K562 (cell line): ENCODE data around the gene CD151. TPM values are rescaled to one million over a fixed set of nuclear protein-coding genes. Genes with fewer than 3 reads are reported as not detected.

Experiments used
- ATAC-seq: fragments of 200-7000 bp; cut with Tn5 transposase; 3 replicates; pipeline ENCODE4 v1.9.1; 2020; ENCODE audit warnings: moderate library complexity
- BruUV-seq: library from RNA; stranded (reverse); fragments of 400-500 nt; replicated peaks from 2 replicates; lab custom pipeline; 2021; lab: Mats Ljungman, UMichigan
- CTCF ChIA-PET: fragments of 300-600 bp; formaldehyde crosslinking; extraction: SDS; loops from one replicate; lab custom pipeline; 2021; ENCODE audit warnings: low intra/inter-chr PET ratio; lab: Yijun Ruan, JAX
- POLR2A ChIA-PET: fragments of 300-600, 350-650 bp; sonication (Branson Sonifier 250); formaldehyde crosslinking; extraction: SDS; loops from one replicate; lab custom pipeline; 2021; ENCODE audit warnings: antibody characterized with exemption, inconsistent platforms; lab: Yijun Ruan, JAX
- DNase-seq, 4 experiments: peaks; one replicate each; pipeline versions ENCODE4 v3.0.0 to v3.0.0-alpha.2; 2011 to 2018; ENCODE audit warnings: low spot score in 3 of 4, mixed read lengths in 3 of 4; ENCODE audit errors: extremely low read depth in 1 of 4
- FAIRE-seq: peaks from 2 replicates; lab custom pipeline; 2011; peaks lifted over from hg19 to GRCh38; lab: Jason Lieb, UNC
- H2AFZ ChIP-seq: 2 replicates; pipeline ENCODE4 v1.6.0; 2011; ENCODE audit warnings: low read depth, low read length, control low read depth, inconsistent platforms
- H3K27ac ChIP-seq: fragments of 200-600 bp; 3 replicates; pipeline ENCODE4 v1.8.0; 2011; ENCODE audit warnings: low read depth, mild to moderate bottlenecking, control low read depth, inconsistent platforms, low read length, moderate library complexity, mixed read lengths; ENCODE audit errors: extremely low read depth
- H3K27me3 ChIP-seq, 2 experiments: fragments of 300-600 bp in 1 of 2; 2 replicates in 1 of 2; 3 replicates in 1 of 2; pipeline versions ENCODE4 v1.6.0 to v1.8.0; 2011; ENCODE audit warnings: inconsistent platforms in 2 of 2, low read length in 2 of 2, mild to moderate bottlenecking in 1 of 2, mixed read lengths in 1 of 2, moderate library complexity in 1 of 2; ENCODE audit not compliant: control insufficient read depth in 2 of 2, insufficient read depth in 2 of 2
- H3K36me3 ChIP-seq: fragments of 300-600 bp; 3 replicates; pipeline ENCODE4 v1.8.0; 2011; ENCODE audit warnings: mild to moderate bottlenecking, low read length, inconsistent platforms; ENCODE audit not compliant: control insufficient read depth, insufficient read depth
- H3K4me1 ChIP-seq, 2 experiments: fragments of 200-600 bp in 1 of 2; replicated peaks in 1 of 2; 2 replicates in 1 of 2; 3 replicates in 1 of 2; pipeline versions ENCODE4 v1.5.1 to v1.8.0; 2011; ENCODE audit warnings: inconsistent platforms in 2 of 2, low read length in 2 of 2, mild to moderate bottlenecking in 1 of 2, mixed read lengths in 1 of 2, moderate library complexity in 1 of 2; ENCODE audit not compliant: control insufficient read depth in 2 of 2, insufficient read depth in 2 of 2
- H3K4me2 ChIP-seq: 2 replicates; pipeline ENCODE4 v1.6.1; 2011; ENCODE audit warnings: low read length, control low read depth, inconsistent platforms, mixed read lengths; ENCODE audit not compliant: insufficient read depth
- H3K4me3 ChIP-seq: fragments of 200-600 bp; sonication (generic), shearing (Covaris generic); 2 replicates; pipeline ENCODE4 v1.5.1; 2016; ENCODE audit warnings: control low read depth, inconsistent platforms
- H3K79me2 ChIP-seq: fragments of 200-600 bp; 3 replicates; pipeline ENCODE4 v1.8.0; 2011; ENCODE audit warnings: low read length, inconsistent platforms; ENCODE audit not compliant: control insufficient read depth, insufficient read depth
- H3K9ac ChIP-seq, 2 experiments: 2 replicates each; pipeline versions ENCODE4 v1.6.0 to v1.6.1; 2011; ENCODE audit warnings: low read depth in 2 of 2, low read length in 2 of 2, control low read depth in 1 of 2, inconsistent platforms in 1 of 2, mild to moderate bottlenecking in 1 of 2, mixed read lengths in 1 of 2; ENCODE audit not compliant: insufficient read depth in 1 of 2
- H3K9me1 ChIP-seq: one replicate; pipeline ENCODE4 v1.6.0; 2011; ENCODE audit warnings: inconsistent platforms, mild to moderate bottlenecking, low read length, moderate library complexity; ENCODE audit not compliant: control insufficient read depth, insufficient read depth
- H3K9me3 ChIP-seq: replicated peaks from 2 replicates; pipeline ENCODE4 v1.5.1; 2011; ENCODE audit warnings: low read depth, low read length, inconsistent platforms; ENCODE audit not compliant: control insufficient read depth, insufficient read depth
- H4K20me1 ChIP-seq: replicated peaks from 2 replicates; pipeline ENCODE4 v1.6.1; 2011; ENCODE audit warnings: low read length, inconsistent platforms, mixed read lengths; ENCODE audit not compliant: control insufficient read depth, insufficient read depth
- ARID2 ChIP-seq: fragments of 450-650 bp; IDR thresholded peaks from 2 replicates; pipeline ENCODE4 v1.6.1; 2017; ENCODE audit warnings: antibody characterized with exemption, mild to moderate bottlenecking
- ASH1L ChIP-seq: fragments of 450-650 bp; IDR thresholded peaks from 2 replicates; pipeline ENCODE4 v1.6.1; 2018; ENCODE audit warnings: borderline replicate concordance, mild to moderate bottlenecking, low read depth; ENCODE audit not compliant: partially characterized antibody
- ERF ChIP-seq: fragments of 450-650 bp; formaldehyde crosslinking; IDR thresholded peaks from 2 replicates; pipeline ENCODE4 v1.4.0; 2020; ENCODE audit warnings: mild to moderate bottlenecking, mixed read lengths
- KDM5B ChIP-seq: fragments of 200-600 bp; sonication (generic); IDR thresholded peaks from 2 replicates; pipeline ENCODE4 v1.6.1; 2012; ENCODE audit warnings: low read depth, mild to moderate bottlenecking, moderate library complexity, low read length, control low read depth, inconsistent platforms; ENCODE audit not compliant: insufficient replicate concordance
- NCOA2 ChIP-seq, 2 experiments: fragments of 450-650 bp; IDR thresholded peaks; 2 replicates each; pipeline ENCODE4 v1.6.1; 2018; ENCODE audit warnings: mild to moderate bottlenecking in 2 of 2, moderate library complexity in 1 of 2; ENCODE audit not compliant: partially characterized antibody in 2 of 2
- NELFE ChIP-seq: IDR thresholded peaks from 2 replicates; pipeline ENCODE4 v1.6.1; 2011; ENCODE audit warnings: mild to moderate bottlenecking; ENCODE audit not compliant: insufficient read depth, insufficient read length
- POLR2G ChIP-seq: fragments of 200-400 bp; formaldehyde crosslinking; IDR thresholded peaks from 2 replicates; pipeline ENCODE4 v1.6.1; 2017; ENCODE audit warnings: low read depth, mild to moderate bottlenecking, antibody characterized with exemption, low read length, moderate library complexity
- SLC30A9 ChIP-seq: fragments of 250-450 bp; sonication (Bioruptor Pico); IDR thresholded peaks from 2 replicates; pipeline ENCODE4 v1.8.0; 2022; ENCODE audit warnings: mild to moderate bottlenecking, moderate library complexity
- SOX6 ChIP-seq: fragments of 450-650 bp; IDR thresholded peaks from 2 replicates; pipeline ENCODE4 v1.6.1; 2014; ENCODE audit warnings: mild to moderate bottlenecking
- TAF15 ChIP-seq: fragments of 200-400 bp; formaldehyde crosslinking; IDR thresholded peaks from 2 replicates; pipeline ENCODE4 v1.6.1; 2017; ENCODE audit warnings: mild to moderate bottlenecking, low read depth, low read length, moderate library complexity
- TAF9B ChIP-seq: fragments of 450-650 bp; IDR thresholded peaks from 2 replicates; pipeline ENCODE4 v1.6.1; 2018; ENCODE audit warnings: mild to moderate bottlenecking; ENCODE audit not compliant: partially characterized antibody
- TCFL5 ChIP-seq: fragments of 250-450 bp; sonication (Bioruptor Pico); conservative IDR thresholded peaks from 2 replicates; pipeline ENCODE4 v1.6.1; 2021; ENCODE audit warnings: mild to moderate bottlenecking, moderate library complexity, matching md5 sums
- THRAP3 ChIP-seq: fragments of 450-650 bp; IDR thresholded peaks from 2 replicates; pipeline ENCODE4 v1.6.1; 2016; ENCODE audit warnings: mild to moderate bottlenecking, inconsistent platforms, borderline replicate concordance
- ZNF707 ChIP-seq: fragments of 250-450 bp; sonication (Bioruptor Pico); conservative IDR thresholded peaks from 2 replicates; pipeline ENCODE4 v1.8.0; 2022; ENCODE audit warnings: inconsistent platforms, mild to moderate bottlenecking, moderate library complexity
- WGBS: fragments of 100-300 bp; shearing (Covaris generic); methylation state at CpG from one replicate; pipeline ENCODE4 v1.1.6; 2016; ENCODE audit warnings: low coverage, mixed read lengths; ENCODE audit not compliant: insufficient coverage; ENCODE audit errors: missing lambda C conversion rate; 5-methylcytosine and 5-hydroxymethylcytosine counted together
- in situ Hi-C: fragments of 300-500 bp; cut with MboI; formaldehyde crosslinking; loops from 4 replicates; pipeline ENCODE4 v1.15.0; 2018; ENCODE audit warnings: inconsistent platforms, mixed read lengths
- intact Hi-C: fragments of 100-400 bp; cut with micrococcal nuclease; formaldehyde crosslinking; loops from 2 replicates; pipeline ENCODE4 v1.14.2; 2022
- polyA plus RNA-seq, 8 experiments: library from polyadenylated mRNA; depleted of rRNA in 4 of 8; stranded (reverse) in 5 of 8; unstranded in 3 of 8; fragments of >200 nt; fragmentation: Nextera tagmentation in 2 of 8; fragmentation: Illumina TruSeq in 1 of 8; extraction: Ambion mirVana in 2 of 8; extraction: Trizol in 1 of 8; gene quantifications; 2 replicates each; pipeline versions ENCODE4 v1.2.1 to v1.2.3, GENCODE V29; 2011 to 2014; ENCODE audit warnings: inconsistent platforms in 1 of 8, missing spikeins in 1 of 8
- total RNA-seq, 7 experiments: library from RNA; depleted of rRNA in 6 of 7; stranded (reverse); fragments of >200 nt in 6 of 7; fragmentation: Illumina TruSeq in 2 of 7; extraction: Trizol in 2 of 7; gene quantifications; 2 replicates each; pipeline versions ENCODE4 v1.2.1 to v1.2.3, GENCODE V29; 2011 to 2021; ENCODE audit warnings: low replicate concordance in 1 of 7

CD151 gene
- total and polyA plus RNA-seq, 9 of the 15 experiments (the other 6 are each of a cell fraction or from before 2014, with no cell fraction given), result 2.3 to 187 (median 140) TPM

- H3K4me2 ChIP-seq, result no peak overlapping the region
- WGBS, result 92% methylated on average over 8 of the region's 8 CpGs
- TF ChIP-seq POLR2G, result peak; percentile 7; the same call in 1 of the 2 replicates
- TF ChIP-seq THRAP3, result no peak
- TF ChIP-seq, all 486 proteins: peak for 1
- Histone ChIP-seq H3K27ac (no peak overlapping the region), H3K9me1 (no peaks in the 10 kb centered on the region), H3K4me3 (no peak overlapping the region), H3K9me3 (no peaks in the 10 kb centered on the region), H3K4me1 (peaks cover 0 to 90% of the 10 kb centered on the region in 2 experiments; a peak in 2 of 5 replicates), H2AFZ (no peak overlapping the region), H4K20me1 (peaks cover 15% of the 10 kb centered on the region; the same call in 1 of the 2 replicates), H3K9ac (peak overlapping the region in 1 of 2 experiments; percentile 64; a peak in 2 of 4 replicates), H3K79me2 (no peaks in the 10 kb centered on the region), H3K27me3 (no peaks in the 10 kb centered on the region), H3K36me3 (peaks cover 36% of the 10 kb centered on the region; the same call in 2 of the 3 replicates)
- no TSS peak for BruUV-seq
- CTCF ChIA-PET, result no interaction called here
- POLR2A ChIA-PET, result interaction anchor here (1.8 kb wide), 1 partner anchor 8 kb away, joined by 5 read pairs; no protein-coding TSS in a partner anchor
- intact Hi-C loops (no loop called here), in situ Hi-C loops (no loop called here)
- ATAC-seq, result no peak
- no peak for FAIRE-seq
- DNase-seq, result no peak
Observed at GRCh38 chr11:867856-868358, 35.2 kb downstream of the CD151 start.

DNA sequence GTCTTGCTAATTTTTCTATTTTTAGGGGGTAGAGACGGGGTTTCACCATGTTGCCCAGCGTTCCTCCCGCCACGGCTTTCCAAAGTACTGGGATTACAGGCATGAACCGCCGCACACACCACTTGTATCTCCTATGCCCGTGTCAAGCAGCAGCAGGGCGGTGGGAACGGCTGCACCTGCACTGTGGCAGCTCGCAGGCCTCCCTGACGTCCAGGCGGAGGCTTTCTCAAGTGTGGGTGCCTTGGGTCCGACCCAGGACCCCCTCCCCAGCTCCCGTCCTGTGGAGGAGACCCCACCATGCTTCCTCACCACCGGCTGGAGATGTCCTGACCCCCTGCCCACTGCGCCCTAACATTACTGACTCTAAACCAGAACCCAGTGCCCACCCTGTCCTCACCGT is 35.6 kb downstream of the CD151 start:
- ChIA-PET POLR2A (interaction anchor here (1.8 kb wide), 1 partner anchor 8 kb away, joined by 5 read pairs; no protein-coding TSS in a partner anchor), CTCF (no interaction called here)
- FAIRE-seq (no peak), ATAC-seq (no peak), DNase-seq (no peak)
- Histone ChIP-seq H3K4me2 (no peak overlapping the region), H3K36me3 (peaks cover 39% of the 10 kb centered on the region; the same call in 2 of the 3 replicates), H2AFZ (no peak overlapping the region), H3K9me1 (no peaks in the 10 kb centered on the region), H3K9me3 (no peaks in the 10 kb centered on the region), H3K79me2 (no peaks in the 10 kb centered on the region), H3K9ac (peak overlapping the region in 1 of 2 experiments; percentile 48; a peak in 1 of 4 replicates), H4K20me1 (peaks cover 15% of the 10 kb centered on the region; the same call in 1 of the 2 replicates), H3K27me3 (no peaks in the 10 kb centered on the region), H3K27ac (no peak overlapping the region), H3K4me3 (no peak overlapping the region), H3K4me1 (peaks cover 0 to 90% of the 10 kb centered on the region in 2 experiments; a peak in 2 of 5 replicates)
- in situ Hi-C loops, result no loop called here
- intact Hi-C loops, result no loop called here
- BruUV-seq, result TSS peak; percentile 42
- 92% methylated on average over 14 of the region's 17 CpGs for WGBS
- no peak for TF ChIP-seq ASH1L
- no peak for TF ChIP-seq NCOA2 (IDR thresholded peaks at IDR 0.05; ENCODE audit: partially characterized antibody in 2 of 2)
- TF ChIP-seq TAF9B, result no peak
- no peak for TF ChIP-seq TAF15
- no peak for TF ChIP-seq TCFL5 (CRISPR knock-in tag)
- TF ChIP-seq POLR2G, result peak; percentile 61
- TF ChIP-seq NELFE, result no peak
- no peak for TF ChIP-seq SOX6
- TF ChIP-seq ZNF707 (CRISPR knock-in tag), result no peak
- TF ChIP-seq KDM5B, result no peak
- no peak for TF ChIP-seq ERF
- TF ChIP-seq ARID2, result no peak
- TF ChIP-seq SLC30A9, result no peak
